Urinary bladder (tissue), 4 donors: ENCODE data around the gene CYP2R1. TPM values are rescaled to one million over a fixed set of nuclear protein-coding genes. Genes with fewer than 3 reads are reported as not detected.
A peak's percentile ranks its signal among the peaks of the same experiment; 100 is the strongest.

Experiments
- DNase-seq: peaks from one replicate; pipeline ENCODE4 v3.0.0-alpha.2; 2015; ENCODE audit errors: extremely low spot score
- H3K27ac ChIP-seq: one replicate; pipeline ENCODE4 v1.5.1; 2013; ENCODE audit warnings: low read depth, mild to moderate bottlenecking, moderate library complexity
- H3K36me3 ChIP-seq: one replicate; pipeline ENCODE4 v1.6.1; 2013; ENCODE audit warnings: mild to moderate bottlenecking, moderate library complexity; ENCODE audit not compliant: insufficient read depth
- H3K4me1 ChIP-seq: one replicate; pipeline ENCODE4 v1.6.1; 2013; ENCODE audit warnings: mild to moderate bottlenecking, moderate library complexity; ENCODE audit not compliant: insufficient read depth
- H3K4me3 ChIP-seq: one replicate; pipeline ENCODE4 v1.5.1; 2013; ENCODE audit warnings: low read depth, low read length
- WGBS: extraction: QIAGEN DNeasy Blood & Tissue Kit; methylation state at CpG from one replicate; pipeline ENCODE4 v1.1.7; 2013; 5-methylcytosine and 5-hydroxymethylcytosine counted together
- polyA plus RNA-seq: library from polyadenylated mRNA; stranded (reverse); fragments of 200-250 nt; gene quantifications from one replicate; pipeline ENCODE4 v1.2.3, GENCODE V29; 2013
- total RNA-seq: library from RNA; depleted of rRNA; stranded (reverse); fragments of >200 nt; gene quantifications from one replicate; pipeline ENCODE4 v1.2.3, GENCODE V29; 2014
- donor health status: healthy with polysubstance abuse.
- donor health status: healthy.

CYP2R1 gene
- total RNA-seq (31.4 TPM), polyA plus RNA-seq (11.5 TPM)

GRCh38 chr11:14892036-14892556 is at the start of gene CYP2R1:
CYP2R1 (minus strand) TSS chr11:14892231; CDS start chr11:14892205, 26 bp downstream.
- Histone ChIP-seq H3K36me3 (no peaks in the 10 kb centered on the region), H3K4me3 (peak within 1 kb of the TSS; percentile 65), H3K27ac (peak within 1 kb of the TSS; percentile 86), H3K4me1 (no peaks in the 10 kb centered on the region)
- WGBS, result under 1% methylated on average over 36 of the region's 36 CpGs
- DNase-seq, result peak; percentile 90

DNA sequence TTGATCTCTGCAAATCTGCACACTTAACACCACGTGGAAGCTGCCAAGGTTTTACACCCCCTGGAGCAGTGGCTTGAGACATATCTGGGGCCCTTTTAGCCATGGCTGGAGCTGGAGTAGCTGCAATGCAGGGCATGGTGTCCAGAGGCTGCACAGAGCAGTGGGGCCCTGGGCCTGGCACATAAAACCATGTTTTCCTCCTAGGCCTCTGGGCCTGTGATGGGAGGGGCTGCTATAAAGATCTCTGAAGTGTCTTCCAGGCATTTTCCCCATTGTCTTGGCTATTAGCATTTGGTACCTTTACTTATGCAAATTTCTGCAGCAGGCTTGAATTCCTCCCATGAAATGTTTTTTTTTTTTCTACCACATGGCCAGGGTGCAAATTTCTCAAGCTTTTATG is 46.9 kb upstream of the CYP2R1 start:
- Histone ChIP-seq H3K4me1 (no peaks in the 10 kb centered on the region), H3K36me3 (no peaks in the 10 kb centered on the region), H3K27ac (no peak overlapping the region), H3K4me3 (no peak overlapping the region)
- no peak for DNase-seq
- WGBS, result 35% methylated on average over 1 of the region's 1 CpG

GRCh38 chr11:14934641-14935351 is 42.8 kb upstream of the CYP2R1 start:
- Histone ChIP-seq H3K4me1 (no peaks in the 10 kb centered on the region), H3K27ac (no peak overlapping the region), H3K36me3 (no peaks in the 10 kb centered on the region), H3K4me3 (no peak overlapping the region)
- WGBS, result 52% methylated on average over 1 of the region's 1 CpG
- DNase-seq, result no peak

GRCh38 chr11:14932447-14932846 is 40.4 kb upstream of the CYP2R1 start:
- Histone ChIP-seq H3K27ac (no peak overlapping the region), H3K36me3 (no peaks in the 10 kb centered on the region), H3K4me3 (no peak overlapping the region), H3K4me1 (no peaks in the 10 kb centered on the region)
- no peak for DNase-seq

GRCh38 chr11:14930369-14930768 is 38.3 kb upstream of the CYP2R1 start:
- no peak for DNase-seq
- Histone ChIP-seq H3K36me3 (no peaks in the 10 kb centered on the region), H3K4me1 (no peaks in the 10 kb centered on the region), H3K27ac (no peak overlapping the region), H3K4me3 (no peak overlapping the region)
- 59% methylated on average over 2 of the region's 2 CpGs for WGBS

- H3K27ac ChIP-seq, result no peak overlapping the region
- no peak overlapping the region for H3K4me3 ChIP-seq
- H3K36me3 ChIP-seq, result no peaks in the 10 kb centered on the region
- no peaks in the 10 kb centered on the region for H3K4me1 ChIP-seq
- DNase-seq, result no peak
Measured at GRCh38 chr11:14927146-14927545, 35.1 kb upstream of the CYP2R1 start.

- no peak overlapping the region for H3K27ac ChIP-seq
- 82% methylated on average over 3 of the region's 3 CpGs for WGBS
- H3K4me1 ChIP-seq, result no peaks in the 10 kb centered on the region
- no peak overlapping the region for H3K4me3 ChIP-seq
- DNase-seq, result no peak
- no peaks in the 10 kb centered on the region for H3K36me3 ChIP-seq
Measured at GRCh38 chr11:14924318-14924717, 32.3 kb upstream of the CYP2R1 start.

GRCh38 chr11:14916403-14916802 is 24.4 kb upstream of the CYP2R1 start:
- Histone ChIP-seq H3K36me3 (no peaks in the 10 kb centered on the region), H3K4me1 (no peaks in the 10 kb centered on the region), H3K27ac (no peak overlapping the region), H3K4me3 (no peak overlapping the region)
- WGBS, result 94% methylated on average over 1 of the region's 1 CpG
- no peak for DNase-seq

GRCh38 chr11:14914536-14914935 is 22.5 kb upstream of the CYP2R1 start:
- H3K4me3 ChIP-seq, result no peak overlapping the region
- H3K4me1 ChIP-seq, result no peaks in the 10 kb centered on the region
- H3K36me3 ChIP-seq, result no peaks in the 10 kb centered on the region
- 65% methylated on average over 3 of the region's 3 CpGs for WGBS
- no peak for DNase-seq
- no peak overlapping the region for H3K27ac ChIP-seq

- Histone ChIP-seq H3K36me3 (no peaks in the 10 kb centered on the region), H3K27ac (no peak overlapping the region), H3K4me1 (peaks cover 2% of the 10 kb centered on the region), H3K4me3 (no peak overlapping the region)
- no peak for DNase-seq
- 43% methylated on average over 6 of the region's 6 CpGs for WGBS
Measured at GRCh38 chr11:14908214-14908880, 16.3 kb upstream of the CYP2R1 start.

DNA sequence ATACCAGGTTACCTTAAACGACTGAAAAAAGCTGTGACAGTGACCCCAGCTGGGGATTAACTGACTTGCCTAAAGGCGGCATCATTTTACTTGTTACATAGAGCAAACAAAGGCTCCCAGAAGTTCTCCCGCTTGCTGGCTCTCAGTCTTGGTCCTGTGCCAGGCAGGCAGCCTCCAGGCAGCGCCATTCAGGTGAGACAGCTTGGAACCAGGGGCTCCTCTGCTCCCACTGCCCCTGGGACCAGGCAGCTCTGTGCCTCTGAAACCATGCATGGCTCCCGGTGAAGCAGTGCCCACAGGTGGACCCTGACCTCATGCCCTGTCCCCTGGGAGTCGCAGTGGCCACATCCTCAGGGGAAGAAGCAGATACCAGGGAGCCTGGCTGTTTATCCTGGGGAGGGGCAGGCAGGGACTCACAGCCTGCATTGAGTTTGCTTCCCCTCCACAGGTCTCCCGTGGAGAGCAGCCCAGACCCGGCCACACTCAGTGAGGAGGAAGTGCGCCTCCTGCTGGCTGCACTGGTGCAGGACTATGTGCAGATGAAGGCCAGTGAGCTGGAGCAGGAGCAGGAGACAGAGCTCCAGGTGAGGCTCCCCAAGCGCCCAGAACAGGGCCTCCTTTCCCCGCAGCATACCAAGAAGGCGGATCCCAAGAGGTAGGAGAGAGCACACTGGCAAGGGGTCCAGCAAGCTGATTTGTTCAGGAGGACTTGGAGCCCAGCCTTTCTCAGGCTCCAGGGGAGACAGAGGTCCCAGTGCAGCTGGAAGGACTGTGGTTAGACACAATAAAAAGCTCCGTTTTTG is 15.6 kb upstream of the CYP2R1 start:
- 38% methylated on average over 13 of the region's 13 CpGs for WGBS
- Histone ChIP-seq H3K36me3 (no peaks in the 10 kb centered on the region), H3K27ac (no peak overlapping the region), H3K4me1 (peaks cover 2% of the 10 kb centered on the region), H3K4me3 (no peak overlapping the region)
- no peak for DNase-seq

DNA sequence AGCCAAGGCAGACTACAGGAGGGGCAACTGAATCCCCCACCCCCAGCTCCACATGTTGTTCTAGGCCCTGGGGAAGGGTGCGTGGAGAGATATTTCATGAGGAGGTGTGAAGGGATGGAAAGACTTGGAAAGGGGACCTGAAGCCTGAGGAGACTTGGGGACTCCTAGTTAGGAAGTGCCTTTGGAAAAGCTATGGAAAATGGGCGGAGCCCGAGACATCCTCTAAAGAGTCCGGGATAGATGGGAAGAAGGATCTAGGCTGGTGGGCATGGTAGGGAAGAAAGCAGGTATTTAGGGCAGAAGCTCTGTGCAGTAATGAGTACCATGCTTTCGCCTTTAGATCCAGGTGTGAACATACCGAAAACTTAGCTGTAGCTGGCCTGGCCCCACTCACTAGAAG is 15.0 kb upstream of the CYP2R1 start:
- 91% methylated on average over 6 of the region's 6 CpGs for WGBS
- H3K4me1 ChIP-seq, result peaks cover 2% of the 10 kb centered on the region
- no peak overlapping the region for H3K4me3 ChIP-seq
- no peak for DNase-seq
- no peaks in the 10 kb centered on the region for H3K36me3 ChIP-seq
- H3K27ac ChIP-seq, result no peak overlapping the region

GRCh38 chr11:14906578-14906977 is 14.5 kb upstream of the CYP2R1 start:
- no peak for DNase-seq
- H3K27ac ChIP-seq, result no peak overlapping the region
- WGBS, result 85% methylated on average over 5 of the region's 5 CpGs
- peaks cover 2% of the 10 kb centered on the region for H3K4me1 ChIP-seq
- no peaks in the 10 kb centered on the region for H3K36me3 ChIP-seq
- no peak overlapping the region for H3K4me3 ChIP-seq
